Measurements from ENCODE around the gene ERC2. TPM values are rescaled to one million over a fixed set of nuclear protein-coding genes. Genes with fewer than 3 reads are reported as not detected.

ERC2 gene
- total RNA-seq, 3 donors from 2014 or later, result 0.64 to 7.3 (median 1.3) TPM

DNA sequence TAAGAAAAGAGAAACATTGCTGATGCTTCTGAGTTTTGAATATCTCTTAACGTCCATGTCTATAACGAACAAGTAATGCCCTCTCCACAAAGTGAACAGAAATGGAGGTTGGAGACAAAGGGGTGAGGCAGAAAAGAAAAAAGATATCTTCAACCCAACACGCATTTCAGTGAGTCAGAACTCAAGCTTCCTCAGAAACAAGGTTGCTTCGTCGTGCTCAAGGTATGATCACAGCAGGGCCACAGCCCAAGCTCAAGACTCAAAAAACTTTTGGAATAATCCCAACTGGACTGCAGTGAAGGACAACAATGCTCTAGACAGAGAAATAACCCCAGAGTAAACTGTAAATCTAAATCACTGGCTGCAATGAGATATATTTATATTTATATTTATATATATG is 1000.0 kb downstream of the ERC2 start:
- TF ChIP-seq POLR2A (IDR thresholded peaks at IDR 0.05), result no peak
- TF ChIP-seq POLR2AphosphoS5 (IDR thresholded peaks at IDR 0.05), result no peak
- TF ChIP-seq, protein P1, sequence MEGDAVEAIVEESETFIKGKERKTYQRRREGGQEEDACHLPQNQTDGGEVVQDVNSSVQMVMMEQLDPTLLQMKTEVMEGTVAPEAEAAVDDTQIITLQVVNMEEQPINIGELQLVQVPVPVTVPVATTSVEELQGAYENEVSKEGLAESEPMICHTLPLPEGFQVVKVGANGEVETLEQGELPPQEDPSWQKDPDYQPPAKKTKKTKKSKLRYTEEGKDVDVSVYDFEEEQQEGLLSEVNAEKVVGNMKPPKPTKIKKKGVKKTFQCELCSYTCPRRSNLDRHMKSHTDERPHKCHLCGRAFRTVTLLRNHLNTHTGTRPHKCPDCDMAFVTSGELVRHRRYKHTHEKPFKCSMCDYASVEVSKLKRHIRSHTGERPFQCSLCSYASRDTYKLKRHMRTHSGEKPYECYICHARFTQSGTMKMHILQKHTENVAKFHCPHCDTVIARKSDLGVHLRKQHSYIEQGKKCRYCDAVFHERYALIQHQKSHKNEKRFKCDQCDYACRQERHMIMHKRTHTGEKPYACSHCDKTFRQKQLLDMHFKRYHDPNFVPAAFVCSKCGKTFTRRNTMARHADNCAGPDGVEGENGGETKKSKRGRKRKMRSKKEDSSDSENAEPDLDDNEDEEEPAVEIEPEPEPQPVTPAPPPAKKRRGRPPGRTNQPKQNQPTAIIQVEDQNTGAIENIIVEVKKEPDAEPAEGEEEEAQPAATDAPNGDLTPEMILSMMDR (IDR thresholded peaks at IDR 0.05), result no peak
- intact Hi-C loops (cut with DNase I; ENCODE audit: low total_unique reads), result no loop called here
- no peak overlapping the region for H3K4me3 ChIP-seq
- DNase-seq (ENCODE audit: low spot score in 2 of 2), result no peak
- no peaks in the 10 kb centered on the region for H3K36me3 ChIP-seq
- H3K9me3 ChIP-seq, result no peaks in the 10 kb centered on the region
- H3K27me3 ChIP-seq, result no peaks in the 10 kb centered on the region
- H3K4me1 ChIP-seq, result no peaks in the 10 kb centered on the region
- no peak overlapping the region for H3K27ac ChIP-seq

DNA sequence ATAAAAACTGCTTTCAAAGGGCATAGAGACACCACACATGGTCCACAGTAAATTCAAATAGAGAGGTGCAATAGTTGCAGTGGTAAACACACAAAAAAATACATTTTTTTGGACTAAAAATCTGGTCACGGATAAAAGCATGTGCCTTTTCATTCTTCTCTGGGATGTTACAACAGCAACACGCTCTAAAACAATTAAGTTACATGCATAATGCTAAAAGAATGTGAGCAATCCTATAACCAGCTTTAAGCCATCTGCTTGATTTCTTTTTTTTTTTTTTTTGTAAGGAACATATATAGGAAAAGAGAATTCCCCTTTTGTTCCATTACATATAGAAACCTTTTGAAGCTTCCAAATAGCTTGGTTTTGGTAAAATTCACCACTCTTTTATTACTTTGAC is 1001.2 kb downstream of the ERC2 start:
- H3K36me3 ChIP-seq, result no peaks in the 10 kb centered on the region
- H3K27me3 ChIP-seq, result no peaks in the 10 kb centered on the region
- no peaks in the 10 kb centered on the region for H3K9me3 ChIP-seq
- intact Hi-C loops (cut with DNase I; ENCODE audit: low total_unique reads), result no loop called here
- H3K27ac ChIP-seq, result no peak overlapping the region
- no peak overlapping the region for H3K4me3 ChIP-seq
- DNase-seq (ENCODE audit: low spot score in 2 of 2), result no peak
- TF ChIP-seq POLR2AphosphoS5 (IDR thresholded peaks at IDR 0.05) (no peak), POLR2A (IDR thresholded peaks at IDR 0.05) (no peak)
- TF ChIP-seq, protein P1 (IDR thresholded peaks at IDR 0.05), result no peak
- H3K4me1 ChIP-seq, result no peaks in the 10 kb centered on the region

DNA sequence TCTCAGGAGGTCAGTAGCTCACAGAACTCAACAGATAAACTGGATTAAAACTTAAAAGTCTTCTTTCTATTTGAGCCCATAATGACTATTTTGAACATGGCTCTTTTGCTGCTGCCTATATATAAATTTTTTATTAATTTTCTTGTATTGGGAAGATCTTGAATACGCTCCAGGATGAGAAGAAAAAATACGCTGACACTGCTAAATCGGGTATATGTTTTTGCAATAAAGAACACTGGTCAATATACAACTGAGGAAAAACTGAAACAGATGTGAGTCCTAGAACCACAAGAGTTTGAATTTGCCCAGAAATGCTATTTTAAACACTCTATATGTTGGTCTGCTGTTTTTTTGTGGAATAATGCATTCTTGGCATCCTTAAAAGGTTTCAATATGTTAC is 1001.7 kb downstream of the ERC2 start:
- Histone ChIP-seq H3K4me1 (no peaks in the 10 kb centered on the region), H3K9me3 (no peaks in the 10 kb centered on the region), H3K27ac (no peak overlapping the region), H3K4me3 (no peak overlapping the region), H3K27me3 (no peaks in the 10 kb centered on the region), H3K36me3 (no peaks in the 10 kb centered on the region)
- intact Hi-C loops (cut with DNase I; ENCODE audit: low total_unique reads), result no loop called here
- no peak for TF ChIP-seq POLR2A (IDR thresholded peaks at IDR 0.05)
- TF ChIP-seq POLR2AphosphoS5 (IDR thresholded peaks at IDR 0.05), result no peak
- TF ChIP-seq, protein P1 (IDR thresholded peaks at IDR 0.05), result no peak
- DNase-seq (ENCODE audit: low spot score in 2 of 2), result no peak

DNA sequence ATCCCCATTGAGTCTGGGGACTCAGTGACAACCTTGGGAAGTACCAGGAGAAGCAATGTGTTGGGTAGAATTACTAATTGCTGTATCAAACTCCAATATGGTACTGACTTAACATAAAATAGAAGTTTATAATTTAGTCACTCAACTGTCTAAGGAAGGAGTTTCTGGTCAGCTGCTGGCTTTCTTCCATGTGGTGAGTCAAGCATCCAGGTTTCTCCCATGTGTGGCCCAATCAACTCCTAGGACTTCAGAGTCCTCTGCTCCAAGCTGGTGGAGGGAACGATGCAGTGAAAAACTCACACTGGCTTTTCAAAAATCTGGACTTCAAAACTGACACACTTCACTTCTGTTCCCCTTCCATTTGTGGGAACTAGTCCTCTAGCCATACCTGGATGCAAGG is 1006.4 kb downstream of the ERC2 start:
- H3K4me1 ChIP-seq, result no peaks in the 10 kb centered on the region
- H3K27me3 ChIP-seq, result no peaks in the 10 kb centered on the region
- no peaks in the 10 kb centered on the region for H3K36me3 ChIP-seq
- H3K27ac ChIP-seq, result no peak overlapping the region
- no peaks in the 10 kb centered on the region for H3K9me3 ChIP-seq
- intact Hi-C loops (cut with DNase I; ENCODE audit: low total_unique reads), result no loop called here
- H3K4me3 ChIP-seq, result no peak overlapping the region
- TF ChIP-seq POLR2AphosphoS5 (IDR thresholded peaks at IDR 0.05) (no peak), POLR2A (IDR thresholded peaks at IDR 0.05) (no peak)
- TF ChIP-seq, protein P1 (IDR thresholded peaks at IDR 0.05), result no peak
- DNase-seq (ENCODE audit: low spot score in 2 of 2), result no peak

DNA sequence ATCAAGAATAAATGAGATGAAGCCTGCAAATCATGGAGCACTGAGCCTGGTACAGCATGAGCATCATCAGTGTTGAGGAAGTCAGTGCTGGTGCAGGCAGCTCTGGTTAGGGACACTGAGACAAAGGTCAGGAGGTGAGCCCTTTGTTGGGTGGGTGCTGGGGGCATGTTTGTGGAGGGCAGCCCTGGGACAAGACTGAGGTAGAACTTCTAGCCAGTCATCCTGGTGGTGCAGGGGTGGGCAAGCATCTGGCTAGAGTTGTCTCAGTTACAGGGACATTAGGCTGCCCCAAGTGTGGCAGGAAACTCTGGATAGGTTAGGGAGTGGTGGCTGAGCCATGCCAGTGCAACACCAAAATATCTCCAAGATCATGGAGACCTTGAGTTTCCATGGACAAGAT is 1008.4 kb downstream of the ERC2 start:
- no peaks in the 10 kb centered on the region for H3K9me3 ChIP-seq
- no peaks in the 10 kb centered on the region for H3K27me3 ChIP-seq
- intact Hi-C loops (cut with DNase I; ENCODE audit: low total_unique reads), result no loop called here

More for the DNA sequence above, 1008.4 kb downstream of the ERC2 start:
- TF ChIP-seq, protein P1 (IDR thresholded peaks at IDR 0.05), result no peak
- TF ChIP-seq POLR2AphosphoS5 (IDR thresholded peaks at IDR 0.05) (no peak), POLR2A (IDR thresholded peaks at IDR 0.05) (no peak)
- Histone ChIP-seq H3K4me3 (no peak overlapping the region), H3K36me3 (no peaks in the 10 kb centered on the region), H3K27ac (no peak overlapping the region), H3K4me1 (no peaks in the 10 kb centered on the region)
- DNase-seq (ENCODE audit: low spot score in 2 of 2), result no peak

Other genes with a start within 250 kb of the ERC2 start
- gene CCDC66, start 88.7 kb upstream of the ERC2 start, total RNA-seq, result 10 to 100 TPM; 34.6 to 67.0 (median 50.8) TPM
- gene TASOR, start 214.8 kb upstream of the ERC2 start, total RNA-seq, result 100 to 1,000 TPM in 1 of 3 donors, 10 to 100 TPM in 2; 80.2 to 118 (median 80.6) TPM

All from breast epithelium (tissue), 4 donors.